Glutamatergic neuron (in vitro differentiated cells): ENCODE measurements around the gene BAHCC1. TPM values are rescaled to one million over a fixed set of nuclear protein-coding genes. Genes with fewer than 3 reads are reported as not detected.

Experiments
- DNase-seq: peaks from one replicate; pipeline ENCODE4 v3.0.0; 2022
- H3K27ac Mint-ChIP-seq: one replicate; pipeline ENCODE4 v1.8.0; 2020; ENCODE audit warnings: mild to moderate bottlenecking, mixed read lengths, inconsistent platforms; ENCODE audit not compliant: unreplicated experiment
- H3K27me3 Mint-ChIP-seq: one replicate; pipeline ENCODE4 v1.8.0; 2020; ENCODE audit warnings: mild to moderate bottlenecking, moderate library complexity, mixed read lengths, inconsistent platforms; ENCODE audit not compliant: unreplicated experiment
- H3K36me3 Mint-ChIP-seq: one replicate; pipeline ENCODE4 v1.8.0; 2020; ENCODE audit warnings: mild to moderate bottlenecking, mixed read lengths, inconsistent platforms; ENCODE audit not compliant: unreplicated experiment
- H3K4me1 Mint-ChIP-seq: one replicate; pipeline ENCODE4 v1.8.0; 2020; ENCODE audit warnings: mild to moderate bottlenecking, low read depth, mixed read lengths, inconsistent platforms; ENCODE audit not compliant: unreplicated experiment
- H3K4me3 Mint-ChIP-seq: one replicate; pipeline ENCODE4 v1.8.0; 2020; ENCODE audit warnings: mild to moderate bottlenecking, mixed read lengths, inconsistent platforms; ENCODE audit not compliant: unreplicated experiment
- H3K9me3 Mint-ChIP-seq: one replicate; pipeline ENCODE4 v1.8.0; 2020; ENCODE audit warnings: mild to moderate bottlenecking, moderate library complexity, mixed read lengths, inconsistent platforms; ENCODE audit not compliant: unreplicated experiment
- CTCF ChIP-seq: fragments of 200-600 bp; sonication (generic); IDR thresholded peaks from one replicate; pipeline ENCODE4 v1.5.0; 2021; ENCODE audit not compliant: partially characterized antibody, unreplicated experiment
- total RNA-seq: library from RNA; stranded (reverse); fragmentation: NEBNext Ultra II Directional; extraction: Animal tissue kit (Norgen Biotek cat#: 25700); gene quantifications from one replicate; pipeline ENCODE4 v1.2.1, GENCODE V29; 2021; ENCODE audit not compliant: unreplicated experiment

The BAHCC1 gene
- total RNA-seq, 1 donor from 2014 or later: 111 TPM

GRCh38 chr17:81462506-81463125 lies 67.4 kb downstream of the BAHCC1 start:
- Mint-ChIP-seq H3K27ac (no peak overlapping the region), H3K4me3 (no peak overlapping the region), H3K36me3 (no peaks in the 10 kb centered on the region), H3K9me3 (peaks cover 11% of the 10 kb centered on the region), H3K4me1 (peaks cover 17% of the 10 kb centered on the region), H3K27me3 (peaks cover 4% of the 10 kb centered on the region)
- TF ChIP-seq CTCF: no peak
- DNase-seq: no peak

- H3K27ac Mint-ChIP-seq: no peak overlapping the region
- TF ChIP-seq CTCF: no peak
- peaks cover 15% of the 10 kb centered on the region for H3K9me3 Mint-ChIP-seq
- no peak for DNase-seq
- H3K4me1 Mint-ChIP-seq: peaks cover 19% of the 10 kb centered on the region
- H3K27me3 Mint-ChIP-seq: peaks cover 5% of the 10 kb centered on the region
- no peaks in the 10 kb centered on the region for H3K36me3 Mint-ChIP-seq
- no peak overlapping the region for H3K4me3 Mint-ChIP-seq
Measured at GRCh38 chr17:81463506-81463905, 68.2 kb downstream of the BAHCC1 start.

- H3K27ac Mint-ChIP-seq: no peak overlapping the region
- no peak overlapping the region for H3K4me3 Mint-ChIP-seq
- H3K36me3 Mint-ChIP-seq: no peaks in the 10 kb centered on the region
- peaks cover 21% of the 10 kb centered on the region for H3K4me1 Mint-ChIP-seq
- DNase-seq: no peak
- peaks cover 18% of the 10 kb centered on the region for H3K9me3 Mint-ChIP-seq
- peaks cover 5% of the 10 kb centered on the region for H3K27me3 Mint-ChIP-seq
- no peak for TF ChIP-seq CTCF
Measured at GRCh38 chr17:81464586-81464985, 69.3 kb downstream of the BAHCC1 start.

- TF ChIP-seq CTCF: no peak
- Mint-ChIP-seq H3K9me3 (peaks cover 25% of the 10 kb centered on the region), H3K36me3 (no peaks in the 10 kb centered on the region), H3K4me1 (peaks cover 28% of the 10 kb centered on the region), H3K27me3 (peaks cover 5% of the 10 kb centered on the region), H3K4me3 (peak overlapping the region; percentile 52), H3K27ac (peak overlapping the region; percentile 70)
- no peak for DNase-seq
Measured at GRCh38 chr17:81465910-81466309, 70.7 kb downstream of the BAHCC1 start.

- H3K9me3 Mint-ChIP-seq: peaks cover 26% of the 10 kb centered on the region
- peaks cover 32% of the 10 kb centered on the region for H3K4me1 Mint-ChIP-seq
- H3K36me3 Mint-ChIP-seq: no peaks in the 10 kb centered on the region
- H3K27ac Mint-ChIP-seq: peak overlapping the region; percentile 85
- peaks cover 5% of the 10 kb centered on the region for H3K27me3 Mint-ChIP-seq
- peak; percentile 80 for DNase-seq
- peak overlapping the region; percentile 26 for H3K4me3 Mint-ChIP-seq
- no peak for TF ChIP-seq CTCF
Measured at GRCh38 chr17:81466564-81467472, 71.6 kb downstream of the BAHCC1 start.
